HG02610 (cell line): ENCODE measurements around the gene PTPN14.
"Not testable (repeated sequence)": the region's sequence is repeated elsewhere in the genome, so short reads cannot be mapped to it uniquely, and the experiment has no call there.

Source experiments
- ATAC-seq: cut with Tn5 transposase; IDR thresholded peaks from one replicate; pipeline ENCODE4 v1.9.1; 2021; ENCODE audit warnings: mild to moderate bottlenecking, moderate library complexity; ENCODE audit not compliant: unreplicated experiment

Gene PTPN14

GRCh38 chr1:214413315-214413714 lies 138.1 kb downstream of the PTPN14 start:
- ATAC-seq: no peak

GRCh38 chr1:214404571-214405213 lies 146.7 kb downstream of the PTPN14 start:
- ATAC-seq: no peak

- ATAC-seq: no peak
These were observed 147.2 kb downstream of the PTPN14 start for GRCh38 chr1:214404154-214404553.

- ATAC-seq: no peak
These were observed 148.0 kb downstream of the PTPN14 start for GRCh38 chr1:214403431-214403830.

GRCh38 chr1:214402613-214403083 lies 148.8 kb downstream of the PTPN14 start:
- no peak for ATAC-seq

GRCh38 chr1:214401666-214402065 lies 149.7 kb downstream of the PTPN14 start:
- no peak for ATAC-seq

GRCh38 chr1:214400131-214400530 lies 151.3 kb downstream of the PTPN14 start:
- no peak for ATAC-seq

GRCh38 chr1:214398490-214398889 lies 152.9 kb downstream of the PTPN14 start:
- no peak for ATAC-seq

GRCh38 chr1:214397497-214397896 lies 153.9 kb downstream of the PTPN14 start:
- no peak for ATAC-seq

- no peak for ATAC-seq
These were observed 155.1 kb downstream of the PTPN14 start for GRCh38 chr1:214396330-214396729.

GRCh38 chr1:214394569-214394968 lies 156.8 kb downstream of the PTPN14 start:
- not testable (repeated sequence) for ATAC-seq

- ATAC-seq: no peak
These were observed 158.3 kb downstream of the PTPN14 start for GRCh38 chr1:214393086-214393485.

GRCh38 chr1:214391873-214392645 lies 159.3 kb downstream of the PTPN14 start:
- ATAC-seq: no peak

- ATAC-seq: no peak
These were observed 161.7 kb downstream of the PTPN14 start for GRCh38 chr1:214389734-214390133.

- ATAC-seq: no peak
These were observed 164.7 kb downstream of the PTPN14 start for GRCh38 chr1:214386747-214387146.

- ATAC-seq: no peak
These were observed 165.1 kb downstream of the PTPN14 start for GRCh38 chr1:214386333-214386732.

GRCh38 chr1:214385428-214385827 lies 166.0 kb downstream of the PTPN14 start:
- ATAC-seq: no peak

GRCh38 chr1:214384373-214385079 lies 166.9 kb downstream of the PTPN14 start:
- no peak for ATAC-seq

- ATAC-seq: no peak
These were observed 167.7 kb downstream of the PTPN14 start for GRCh38 chr1:214383381-214384372.

- ATAC-seq: no peak
These were observed 170.3 kb downstream of the PTPN14 start for GRCh38 chr1:214380986-214381695.
